Keratinocyte (primary cell): Measurements from ENCODE around the gene KCNH2.

Experiments used
- EZH2 ChIP-seq: IDR thresholded peaks from one replicate; pipeline ENCODE4 v1.6.1; 2012; ENCODE audit warnings: inconsistent platforms, mild to moderate bottlenecking, low read length, moderate library complexity
- TF ChIP-seq, protein P1 (sequence below), 3 experiments: IDR thresholded peaks in 1 of 3; conservative IDR thresholded peaks in 1 of 3; optimal IDR thresholded peaks in 1 of 3; 2 replicates in 2 of 3; 3 replicates in 1 of 3; pipeline versions ENCODE3 to v1.5.1; 2011; ENCODE audit warnings: low read length in 3 of 3, mild to moderate bottlenecking in 3 of 3, moderate library complexity in 2 of 3, control low read depth in 1 of 3, inconsistent platforms in 1 of 3; ENCODE audit not compliant: insufficient read depth in 2 of 3; ENCODE audit errors: extremely low read depth in 1 of 3

- TF ChIP-seq, protein P1, sequence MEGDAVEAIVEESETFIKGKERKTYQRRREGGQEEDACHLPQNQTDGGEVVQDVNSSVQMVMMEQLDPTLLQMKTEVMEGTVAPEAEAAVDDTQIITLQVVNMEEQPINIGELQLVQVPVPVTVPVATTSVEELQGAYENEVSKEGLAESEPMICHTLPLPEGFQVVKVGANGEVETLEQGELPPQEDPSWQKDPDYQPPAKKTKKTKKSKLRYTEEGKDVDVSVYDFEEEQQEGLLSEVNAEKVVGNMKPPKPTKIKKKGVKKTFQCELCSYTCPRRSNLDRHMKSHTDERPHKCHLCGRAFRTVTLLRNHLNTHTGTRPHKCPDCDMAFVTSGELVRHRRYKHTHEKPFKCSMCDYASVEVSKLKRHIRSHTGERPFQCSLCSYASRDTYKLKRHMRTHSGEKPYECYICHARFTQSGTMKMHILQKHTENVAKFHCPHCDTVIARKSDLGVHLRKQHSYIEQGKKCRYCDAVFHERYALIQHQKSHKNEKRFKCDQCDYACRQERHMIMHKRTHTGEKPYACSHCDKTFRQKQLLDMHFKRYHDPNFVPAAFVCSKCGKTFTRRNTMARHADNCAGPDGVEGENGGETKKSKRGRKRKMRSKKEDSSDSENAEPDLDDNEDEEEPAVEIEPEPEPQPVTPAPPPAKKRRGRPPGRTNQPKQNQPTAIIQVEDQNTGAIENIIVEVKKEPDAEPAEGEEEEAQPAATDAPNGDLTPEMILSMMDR (optimal IDR thresholded peaks at IDR 0.05 in 1 of 3, IDR thresholded peaks at IDR 0.05 in 1 of 3, conservative IDR thresholded peaks at IDR 0.05 in 1 of 3; ENCODE audit: extremely low read depth in 1 of 3, insufficient read depth in 2 of 3, low read length in 3 of 3): no peak
- no peak for TF ChIP-seq EZH2
Measured at GRCh38 chr7:150972741-150973140, 5.4 kb downstream of the KCNH2 start.
